ENCODE measurements around the gene EXOC4.

EXOC4 gene

GRCh38 chr7:133672866-133673265 is 420.0 kb downstream of the EXOC4 start:
- H3K27me3 ChIP-seq (ENCODE audit: control insufficient read depth in 5 of 5, insufficient read depth in 4 of 5, low read length in 5 of 5): no peaks in the 10 kb centered on the region
- H3K4me1 ChIP-seq (ENCODE audit: control insufficient read depth in 5 of 5, insufficient read depth in 5 of 5, low read length in 5 of 5): peaks cover 0 to 6% (median 4%) of the 10 kb centered on the region in 5 donors
- no peak overlapping the region for H3K9ac ChIP-seq (ENCODE audit: low read length in 5 of 5)
- no peaks in the 10 kb centered on the region for H3K9me3 ChIP-seq (ENCODE audit: control insufficient read depth in 5 of 5, low read length in 5 of 5)
- no peak overlapping the region for H3K4me3 ChIP-seq (ENCODE audit: low read depth in 1 of 5, low read length in 5 of 5)
- H3K36me3 ChIP-seq (ENCODE audit: control insufficient read depth in 5 of 5, insufficient read depth in 5 of 5, low read length in 5 of 5): no peaks in the 10 kb centered on the region
- H3K27ac ChIP-seq (ENCODE audit: low read depth, low read length): no peak overlapping the region

GRCh38 chr7:133674079-133674763 is 421.3 kb downstream of the EXOC4 start:
- H3K9me3 ChIP-seq (ENCODE audit: control insufficient read depth in 5 of 5, low read length in 5 of 5): no peaks in the 10 kb centered on the region
- no peak overlapping the region for H3K27ac ChIP-seq (ENCODE audit: low read depth, low read length)
- no peak overlapping the region for H3K9ac ChIP-seq (ENCODE audit: low read length in 5 of 5)
- H3K36me3 ChIP-seq (ENCODE audit: control insufficient read depth in 5 of 5, insufficient read depth in 5 of 5, low read length in 5 of 5): no peaks in the 10 kb centered on the region
- peaks cover 0 to 6% (median 4%) of the 10 kb centered on the region in 5 donors for H3K4me1 ChIP-seq (ENCODE audit: control insufficient read depth in 5 of 5, insufficient read depth in 5 of 5, low read length in 5 of 5)
- H3K4me3 ChIP-seq (ENCODE audit: low read depth in 1 of 5, low read length in 5 of 5): no peak overlapping the region
- no peaks in the 10 kb centered on the region for H3K27me3 ChIP-seq (ENCODE audit: control insufficient read depth in 5 of 5, insufficient read depth in 4 of 5, low read length in 5 of 5)

GRCh38 chr7:133675510-133676218 is 422.8 kb downstream of the EXOC4 start:
- H3K9ac ChIP-seq (ENCODE audit: low read length in 5 of 5): no peak overlapping the region
- peaks cover 0 to 6% (median 4%) of the 10 kb centered on the region in 5 donors for H3K4me1 ChIP-seq (ENCODE audit: control insufficient read depth in 5 of 5, insufficient read depth in 5 of 5, low read length in 5 of 5)
- H3K9me3 ChIP-seq (ENCODE audit: control insufficient read depth in 5 of 5, low read length in 5 of 5): no peaks in the 10 kb centered on the region
- no peak overlapping the region for H3K4me3 ChIP-seq (ENCODE audit: low read depth in 1 of 5, low read length in 5 of 5)
- no peaks in the 10 kb centered on the region for H3K36me3 ChIP-seq (ENCODE audit: control insufficient read depth in 5 of 5, insufficient read depth in 5 of 5, low read length in 5 of 5)
- no peaks in the 10 kb centered on the region for H3K27me3 ChIP-seq (ENCODE audit: control insufficient read depth in 5 of 5, insufficient read depth in 4 of 5, low read length in 5 of 5)
- no peak overlapping the region for H3K27ac ChIP-seq (ENCODE audit: low read depth, low read length)

GRCh38 chr7:133676805-133677370 is 424.0 kb downstream of the EXOC4 start:
- Histone ChIP-seq H3K4me3 (ENCODE audit: low read depth in 1 of 5, low read length in 5 of 5) (no peak overlapping the region), H3K4me1 (ENCODE audit: control insufficient read depth in 5 of 5, insufficient read depth in 5 of 5, low read length in 5 of 5) (peaks cover 0 to 6% (median 4%) of the 10 kb centered on the region in 5 donors), H3K9me3 (ENCODE audit: control insufficient read depth in 5 of 5, low read length in 5 of 5) (no peaks in the 10 kb centered on the region), H3K9ac (ENCODE audit: low read length in 5 of 5) (no peak overlapping the region), H3K27ac (ENCODE audit: low read depth, low read length) (no peak overlapping the region), H3K36me3 (ENCODE audit: control insufficient read depth in 5 of 5, insufficient read depth in 5 of 5, low read length in 5 of 5) (no peaks in the 10 kb centered on the region), H3K27me3 (ENCODE audit: control insufficient read depth in 5 of 5, insufficient read depth in 4 of 5, low read length in 5 of 5) (no peaks in the 10 kb centered on the region)

- Histone ChIP-seq H3K4me1 (ENCODE audit: control insufficient read depth in 5 of 5, insufficient read depth in 5 of 5, low read length in 5 of 5) (peaks cover 0 to 6% (median 4%) of the 10 kb centered on the region in 5 donors), H3K9ac (ENCODE audit: low read length in 5 of 5) (no peak overlapping the region), H3K9me3 (ENCODE audit: control insufficient read depth in 5 of 5, low read length in 5 of 5) (no peaks in the 10 kb centered on the region), H3K27me3 (ENCODE audit: control insufficient read depth in 5 of 5, insufficient read depth in 4 of 5, low read length in 5 of 5) (no peaks in the 10 kb centered on the region), H3K27ac (ENCODE audit: low read depth, low read length) (no peak overlapping the region), H3K36me3 (ENCODE audit: control insufficient read depth in 5 of 5, insufficient read depth in 5 of 5, low read length in 5 of 5) (no peaks in the 10 kb centered on the region), H3K4me3 (ENCODE audit: low read depth in 1 of 5, low read length in 5 of 5) (no peak overlapping the region)
Measured at GRCh38 chr7:133678137-133678814, 425.4 kb downstream of the EXOC4 start.

- Histone ChIP-seq H3K9me3 (ENCODE audit: control insufficient read depth in 5 of 5, low read length in 5 of 5) (no peaks in the 10 kb centered on the region), H3K27me3 (ENCODE audit: control insufficient read depth in 5 of 5, insufficient read depth in 4 of 5, low read length in 5 of 5) (no peaks in the 10 kb centered on the region), H3K36me3 (ENCODE audit: control insufficient read depth in 5 of 5, insufficient read depth in 5 of 5, low read length in 5 of 5) (no peaks in the 10 kb centered on the region), H3K9ac (ENCODE audit: low read length in 5 of 5) (no peak overlapping the region), H3K4me3 (ENCODE audit: low read depth in 1 of 5, low read length in 5 of 5) (no peak overlapping the region), H3K4me1 (ENCODE audit: control insufficient read depth in 5 of 5, insufficient read depth in 5 of 5, low read length in 5 of 5) (no peaks in the 10 kb centered on the region), H3K27ac (ENCODE audit: low read depth, low read length) (no peak overlapping the region)
Measured at GRCh38 chr7:133679977-133680376, 427.1 kb downstream of the EXOC4 start.

GRCh38 chr7:133681529-133681928 is 428.7 kb downstream of the EXOC4 start:
- H3K4me1 ChIP-seq (ENCODE audit: control insufficient read depth in 5 of 5, insufficient read depth in 5 of 5, low read length in 5 of 5): no peaks in the 10 kb centered on the region
- no peaks in the 10 kb centered on the region for H3K36me3 ChIP-seq (ENCODE audit: control insufficient read depth in 5 of 5, insufficient read depth in 5 of 5, low read length in 5 of 5)
- H3K4me3 ChIP-seq (ENCODE audit: low read depth in 1 of 5, low read length in 5 of 5): no peak overlapping the region
- H3K27me3 ChIP-seq (ENCODE audit: control insufficient read depth in 5 of 5, insufficient read depth in 4 of 5, low read length in 5 of 5): no peaks in the 10 kb centered on the region
- H3K9me3 ChIP-seq (ENCODE audit: control insufficient read depth in 5 of 5, low read length in 5 of 5): no peaks in the 10 kb centered on the region
- H3K27ac ChIP-seq (ENCODE audit: low read depth, low read length): no peak overlapping the region
- H3K9ac ChIP-seq (ENCODE audit: low read length in 5 of 5): no peak overlapping the region

GRCh38 chr7:133682364-133683181 is 429.7 kb downstream of the EXOC4 start:
- no peaks in the 10 kb centered on the region for H3K4me1 ChIP-seq (ENCODE audit: control insufficient read depth in 5 of 5, insufficient read depth in 5 of 5, low read length in 5 of 5)
- H3K9me3 ChIP-seq (ENCODE audit: control insufficient read depth in 5 of 5, low read length in 5 of 5): no peaks in the 10 kb centered on the region
- no peak overlapping the region for H3K4me3 ChIP-seq (ENCODE audit: low read depth in 1 of 5, low read length in 5 of 5)
- H3K27ac ChIP-seq (ENCODE audit: low read depth, low read length): no peak overlapping the region
- no peak overlapping the region for H3K9ac ChIP-seq (ENCODE audit: low read length in 5 of 5)
- H3K27me3 ChIP-seq (ENCODE audit: control insufficient read depth in 5 of 5, insufficient read depth in 4 of 5, low read length in 5 of 5): no peaks in the 10 kb centered on the region
- no peaks in the 10 kb centered on the region for H3K36me3 ChIP-seq (ENCODE audit: control insufficient read depth in 5 of 5, insufficient read depth in 5 of 5, low read length in 5 of 5)

- no peak overlapping the region for H3K9ac ChIP-seq (ENCODE audit: low read length in 5 of 5)
- H3K27ac ChIP-seq (ENCODE audit: low read depth, low read length): no peak overlapping the region
- no peaks in the 10 kb centered on the region for H3K27me3 ChIP-seq (ENCODE audit: control insufficient read depth in 5 of 5, insufficient read depth in 4 of 5, low read length in 5 of 5)
- H3K36me3 ChIP-seq (ENCODE audit: control insufficient read depth in 5 of 5, insufficient read depth in 5 of 5, low read length in 5 of 5): no peaks in the 10 kb centered on the region
- no peaks in the 10 kb centered on the region for H3K9me3 ChIP-seq (ENCODE audit: control insufficient read depth in 5 of 5, low read length in 5 of 5)
- no peaks in the 10 kb centered on the region for H3K4me1 ChIP-seq (ENCODE audit: control insufficient read depth in 5 of 5, insufficient read depth in 5 of 5, low read length in 5 of 5)
- H3K4me3 ChIP-seq (ENCODE audit: low read depth in 1 of 5, low read length in 5 of 5): no peak overlapping the region
Measured at GRCh38 chr7:133683182-133683454, 430.2 kb downstream of the EXOC4 start.

Measured in subcutaneous abdominal adipose tissue (tissue), 5 donors.